HepG2 (cell line): ENCODE results near the gene COL4A6. TPM values are rescaled to one million over a fixed set of nuclear protein-coding genes. Genes with fewer than 3 reads are reported as not detected.

Experiments
- ATAC-seq: fragments of 200-7000 bp; cut with Tn5 transposase; 3 replicates; pipeline ENCODE4 v1.9.1; 2020; ENCODE audit warnings: mild to moderate bottlenecking, moderate library complexity
- BruUV-seq: library from RNA; stranded (reverse); fragments of 400-500 nt; replicated peaks from 2 replicates; lab custom pipeline; 2021; lab: Mats Ljungman, UMichigan
- CTCF ChIA-PET: fragments of 300-600 bp; formaldehyde crosslinking; extraction: SDS; loops from one replicate; lab custom pipeline; 2021; ENCODE audit warnings: low total read pairs, inconsistent platforms, low intra/inter-chr PET ratio; lab: Yijun Ruan, JAX
- POLR2A ChIA-PET: fragments of 350-600 bp; sonication (Branson Sonifier 250); formaldehyde crosslinking; loops from one replicate; lab custom pipeline; 2020; ENCODE audit warnings: antibody characterized with exemption, inconsistent platforms; lab: Yijun Ruan, JAX
- DNase-seq: peaks from one replicate; pipeline ENCODE4 v3.0.0-alpha.2; 2015; ENCODE audit warnings: low spot score
- FAIRE-seq: peaks from 3 replicates; lab custom pipeline; 2011; peaks lifted over from hg19 to GRCh38; lab: Jason Lieb, UNC
- H2AFZ ChIP-seq: one replicate; pipeline ENCODE4 v1.6.1; 2011; ENCODE audit warnings: low read length, inconsistent platforms
- H3K27ac ChIP-seq: fragments of 300-600 bp; 3 replicates; pipeline ENCODE4 v1.8.0; 2011; ENCODE audit warnings: mixed run types, mild to moderate bottlenecking, mixed read lengths, low read length, inconsistent platforms; ENCODE audit not compliant: insufficient read depth; ENCODE audit errors: extremely low read length
- H3K27me3 ChIP-seq, 2 experiments: fragments of 200-600 bp in 1 of 2; 2 replicates in 1 of 2; 3 replicates in 1 of 2; pipeline versions ENCODE4 v1.6.0 to v1.8.0; 2011; ENCODE audit warnings: low read length in 2 of 2, mild to moderate bottlenecking in 2 of 2, moderate library complexity in 2 of 2, inconsistent platforms in 1 of 2; ENCODE audit not compliant: insufficient read depth in 2 of 2, control insufficient read depth in 1 of 2
- H3K36me3 ChIP-seq, 2 experiments: fragments of 200-600 bp in 1 of 2; replicated peaks in 1 of 2; 2 replicates in 1 of 2; 3 replicates in 1 of 2; pipeline versions ENCODE4 v1.5.1 to v1.8.0; 2011; ENCODE audit warnings: low read length in 2 of 2, inconsistent platforms in 1 of 2; ENCODE audit not compliant: insufficient read depth in 2 of 2, control insufficient read depth in 1 of 2
- H3K4me1 ChIP-seq: 2 replicates; pipeline ENCODE4 v1.5.1; 2012; ENCODE audit warnings: low read length, inconsistent platforms; ENCODE audit not compliant: insufficient read depth
- H3K4me2 ChIP-seq: 2 replicates; pipeline ENCODE4 v1.6.0; 2011; ENCODE audit warnings: low read depth, low read length, inconsistent platforms
- H3K4me3 ChIP-seq, 3 experiments: fragments of 200-600 bp in 1 of 3; sonication (generic), shearing (Covaris generic) in 1 of 3; replicated peaks in 1 of 3; 2 replicates each; pipeline ENCODE4 v1.5.1; 2011 to 2016; ENCODE audit warnings: low read length in 3 of 3, inconsistent platforms in 2 of 3, low read depth in 2 of 3, mild to moderate bottlenecking in 2 of 3, control low read depth in 1 of 3, mixed read lengths in 1 of 3; ENCODE audit not compliant: insufficient read depth in 1 of 3
- H3K79me2 ChIP-seq: one replicate; pipeline ENCODE4 v1.6.1; 2011; ENCODE audit warnings: low read length, inconsistent platforms; ENCODE audit not compliant: insufficient read depth
- H3K9ac ChIP-seq: 2 replicates; pipeline ENCODE4 v1.6.0; 2011; ENCODE audit warnings: mild to moderate bottlenecking, low read depth, low read length, inconsistent platforms; ENCODE audit not compliant: insufficient read depth
- H3K9me3 ChIP-seq: 2 replicates; pipeline ENCODE4 v1.5.1; 2012; ENCODE audit warnings: mild to moderate bottlenecking, low read length
- H4K20me1 ChIP-seq: 2 replicates; pipeline ENCODE4 v1.6.0; 2011; ENCODE audit warnings: inconsistent platforms, mild to moderate bottlenecking, low read length, moderate library complexity; ENCODE audit not compliant: insufficient read depth
- FOXA1 ChIP-seq, 2 experiments: fragments of 450-650 bp in 1 of 2; sonication (generic) in 1 of 2; formaldehyde crosslinking in 1 of 2; IDR thresholded peaks; 2 replicates each; pipeline versions ENCODE4 v1.4.0 to v1.6.1; 2016 to 2020; ENCODE audit warnings: missing genetic modification reagents in 1 of 2
- FOXK2 ChIP-seq: fragments of 450-650 bp; IDR thresholded peaks from 2 replicates; pipeline ENCODE4 v1.6.1; 2016
- FOXO1 ChIP-seq: sonication (generic); formaldehyde crosslinking; IDR thresholded peaks from 2 replicates; pipeline ENCODE4 v1.4.0; 2020; ENCODE audit warnings: missing genetic modification reagents
- MBD4 ChIP-seq: IDR thresholded peaks from 2 replicates; pipeline ENCODE4 v1.6.1; 2012; ENCODE audit warnings: low read length, inconsistent platforms, borderline replicate concordance
- MED8 ChIP-seq: sonication (generic); formaldehyde crosslinking; IDR thresholded peaks from 2 replicates; pipeline ENCODE4 v1.8.1; 2023; ENCODE audit warnings: mild to moderate bottlenecking, missing genetic modification reagents; ENCODE audit not compliant: insufficient replicate concordance
- NCOR1 ChIP-seq: fragments of 200-600 bp; sonication (generic); IDR thresholded peaks from 2 replicates; pipeline ENCODE4 v1.7.0; 2017; ENCODE audit warnings: antibody characterized with exemption, low read length, borderline replicate concordance
- NFE2L1 ChIP-seq: sonication (generic); formaldehyde crosslinking; IDR thresholded peaks from 2 replicates; pipeline ENCODE4 v1.4.0; 2020; ENCODE audit warnings: missing genetic modification reagents, mild to moderate bottlenecking, borderline replicate concordance
- NFIC ChIP-seq: IDR thresholded peaks from 2 replicates; pipeline ENCODE4 v1.6.1; 2012; ENCODE audit warnings: mild to moderate bottlenecking, low read length, inconsistent platforms
- PRMT3 ChIP-seq: sonication (generic); formaldehyde crosslinking; IDR thresholded peaks from 2 replicates; pipeline ENCODE4 v1.8.1; 2022; ENCODE audit warnings: low read depth, mild to moderate bottlenecking, moderate library complexity, missing genetic modification reagents, borderline replicate concordance
- TAF1 ChIP-seq: sonication (generic); formaldehyde crosslinking; IDR thresholded peaks from 2 replicates; pipeline ENCODE4 v1.4.0; 2020; ENCODE audit warnings: missing genetic modification reagents
- TEAD3 ChIP-seq: optimal IDR thresholded peaks from 2 replicates; pipeline ENCODE3; 2016; ENCODE audit warnings: borderline replicate concordance
- ZFY ChIP-seq: sonication (generic); formaldehyde crosslinking; IDR thresholded peaks from 2 replicates; pipeline ENCODE4 v1.4.0; 2020; ENCODE audit warnings: missing genetic modification reagents
- ZIK1 ChIP-seq: sonication (generic); formaldehyde crosslinking; IDR thresholded peaks from 2 replicates; pipeline ENCODE4 v1.5.0; 2020; ENCODE audit warnings: mild to moderate bottlenecking, low read depth, missing genetic modification reagents, borderline replicate concordance
- ZNF17 ChIP-seq: sonication (generic); formaldehyde crosslinking; IDR thresholded peaks from 2 replicates; pipeline ENCODE4 v1.5.0; 2020; ENCODE audit warnings: mild to moderate bottlenecking, missing genetic modification reagents
- ZNF24 ChIP-seq: fragments of 450-650 bp; IDR thresholded peaks from 2 replicates; pipeline ENCODE4 v1.6.1; 2017; ENCODE audit warnings: antibody characterized with exemption, mild to moderate bottlenecking
- ZNF562 ChIP-seq: sonication (generic); formaldehyde crosslinking; IDR thresholded peaks from 2 replicates; pipeline ENCODE4 v1.8.0; 2022; ENCODE audit warnings: missing genetic modification reagents, borderline replicate concordance
- ZNF784 ChIP-seq: sonication (generic); formaldehyde crosslinking; IDR thresholded peaks from 2 replicates; pipeline ENCODE4 v1.5.1; 2020; ENCODE audit warnings: missing genetic modification reagents, mild to moderate bottlenecking, borderline replicate concordance
- WGBS: methylation state at CpG from one replicate; pipeline ENCODE4 v1.1.6; 2017; ENCODE audit warnings: low lambda C conversion rate; 5-methylcytosine and 5-hydroxymethylcytosine counted together
- in situ Hi-C: cut with HindIII; loops from 2 replicates; pipeline ENCODE4 v1.10.0; 2017; ENCODE audit warnings: low pct_unique_long_range_greater_than_20kb; ENCODE audit not compliant: extremely low pct_ligation_motif_present
- intact Hi-C: fragments of 100-400 bp; cut with micrococcal nuclease; formaldehyde crosslinking; loops from one replicate; pipeline ENCODE4 v1.10.0; 2022; ENCODE audit not compliant: unreplicated experiment
- polyA plus RNA-seq, 8 experiments: library from polyadenylated mRNA; depleted of rRNA in 3 of 8; stranded (reverse) in 7 of 8; unstranded in 1 of 8; fragments of >200 nt; fragmentation: Illumina TruSeq in 4 of 8; extraction: Trizol in 4 of 8; gene quantifications; 2 replicates each; pipeline versions ENCODE4 v1.2.1 to v1.2.3, GENCODE V29; 2011 to 2016; ENCODE audit warnings: low read depth in 4 of 8, missing spikeins in 1 of 8, mixed read lengths in 1 of 8; ENCODE audit not compliant: insufficient read depth in 1 of 8
- total RNA-seq, 5 experiments: library from RNA; depleted of rRNA; stranded (reverse); fragments of >200 nt; fragmentation: Illumina TruSeq; extraction: Trizol; gene quantifications; 2 replicates each; pipeline ENCODE4 v1.2.3, GENCODE V29; 2016; ENCODE audit warnings: low read depth in 1 of 5

COL4A6 gene
- total and polyA plus RNA-seq, 2 of the 13 experiments (the other 11 are each of a cell fraction or from before 2014, with no cell fraction given), result 4.5 to 8.2 TPM

- TF ChIP-seq PRMT3 (CRISPR knock-in tag) (no peak), NFIC (no peak), FOXK2 (no peak)
These were observed 22.3 kb downstream of the COL4A6 start (continued) for GRCh38 chrX:108415891-108416290.

- H4K20me1 ChIP-seq, result no peaks in the 10 kb centered on the region
- no peak overlapping the region for H3K27ac ChIP-seq
- H3K9ac ChIP-seq, result no peak overlapping the region
- FAIRE-seq (no peak), ATAC-seq (no peak), DNase-seq (no peak)
- ChIA-PET POLR2A (no interaction called here), CTCF (no interaction called here)
- no peaks in the 10 kb centered on the region for H3K79me2 ChIP-seq
- H2AFZ ChIP-seq, result no peak overlapping the region
- no peak overlapping the region for H3K4me2 ChIP-seq
- no TSS peak for BruUV-seq
- H3K36me3 ChIP-seq, result no peaks in the 10 kb centered on the region
- no peaks in the 10 kb centered on the region for H3K9me3 ChIP-seq
- no peaks in the 10 kb centered on the region for H3K27me3 ChIP-seq
- in situ Hi-C loops, result no loop called here
- TF ChIP-seq NFE2L1 (CRISPR knock-in tag) (no peak), TEAD3 (CRISPR knock-in tag) (no peak), TAF1 (CRISPR knock-in tag) (no peak), ZNF784 (no peak), NCOR1 (no peak), ZNF24 (no peak), FOXO1 (no peak), ZNF17 (CRISPR knock-in tag) (no peak), ZNF562 (CRISPR knock-in tag) (no peak), MBD4 (no peak), MED8 (CRISPR knock-in tag) (no peak), ZIK1 (CRISPR knock-in tag) (no peak), ZFY (CRISPR knock-in tag) (no peak), FOXA1 (IDR thresholded peaks at IDR 0.05) (no peak), FOXA1 (CRISPR knock-in tag; IDR thresholded peaks at IDR 0.05) (no peak)
- H3K4me3 ChIP-seq, result no peak overlapping the region
- intact Hi-C loops, result no loop called here
- H3K4me1 ChIP-seq, result no peaks in the 10 kb centered on the region
- WGBS, result 94% methylated on average over 1 of the region's 1 CpG
These were observed 23.1 kb downstream of the COL4A6 start for GRCh38 chrX:108415146-108415545.
